Breast epithelium (tissue), 3 donors: Measurements from ENCODE around the gene SYNJ1.

ENCODE experiments used
- POLR2A ChIP-seq: fragments of 450-650 bp; IDR thresholded peaks from one replicate; pipeline ENCODE4 v1.6.1; 2016; ENCODE audit warnings: antibody characterized with exemption, mild to moderate bottlenecking, moderate library complexity
- TF ChIP-seq, protein P1 (sequence below), 3 donors: fragments of 450-650 bp; IDR thresholded peaks; one replicate each; pipeline ENCODE4 v1.5.1; 2016 to 2017; ENCODE audit warnings: antibody characterized with exemption in 3 of 3, mild to moderate bottlenecking in 3 of 3, moderate library complexity in 3 of 3

DNA sequence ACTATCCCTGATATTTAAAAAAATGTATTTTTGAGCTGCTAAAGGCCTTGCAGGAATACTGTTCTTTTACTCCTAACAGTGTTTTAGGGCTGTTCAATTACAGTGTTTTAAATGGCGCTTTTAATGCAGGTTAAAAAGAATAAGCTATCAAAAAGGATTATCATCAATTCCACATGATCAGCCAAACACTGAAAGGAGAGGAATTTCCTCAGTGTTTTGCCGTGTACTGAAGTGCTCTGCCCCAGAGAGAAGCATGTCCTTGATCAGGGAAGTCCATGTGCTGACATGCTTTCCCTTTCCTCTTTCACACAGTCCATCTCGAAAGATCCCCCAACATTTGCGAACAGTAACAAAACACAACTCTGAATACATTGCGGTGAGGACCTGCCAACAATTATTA lies 119.0 kb downstream of the SYNJ1 start:
- TF ChIP-seq, protein P1, sequence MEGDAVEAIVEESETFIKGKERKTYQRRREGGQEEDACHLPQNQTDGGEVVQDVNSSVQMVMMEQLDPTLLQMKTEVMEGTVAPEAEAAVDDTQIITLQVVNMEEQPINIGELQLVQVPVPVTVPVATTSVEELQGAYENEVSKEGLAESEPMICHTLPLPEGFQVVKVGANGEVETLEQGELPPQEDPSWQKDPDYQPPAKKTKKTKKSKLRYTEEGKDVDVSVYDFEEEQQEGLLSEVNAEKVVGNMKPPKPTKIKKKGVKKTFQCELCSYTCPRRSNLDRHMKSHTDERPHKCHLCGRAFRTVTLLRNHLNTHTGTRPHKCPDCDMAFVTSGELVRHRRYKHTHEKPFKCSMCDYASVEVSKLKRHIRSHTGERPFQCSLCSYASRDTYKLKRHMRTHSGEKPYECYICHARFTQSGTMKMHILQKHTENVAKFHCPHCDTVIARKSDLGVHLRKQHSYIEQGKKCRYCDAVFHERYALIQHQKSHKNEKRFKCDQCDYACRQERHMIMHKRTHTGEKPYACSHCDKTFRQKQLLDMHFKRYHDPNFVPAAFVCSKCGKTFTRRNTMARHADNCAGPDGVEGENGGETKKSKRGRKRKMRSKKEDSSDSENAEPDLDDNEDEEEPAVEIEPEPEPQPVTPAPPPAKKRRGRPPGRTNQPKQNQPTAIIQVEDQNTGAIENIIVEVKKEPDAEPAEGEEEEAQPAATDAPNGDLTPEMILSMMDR (IDR thresholded peaks at IDR 0.05), result no peak
- no peak for TF ChIP-seq POLR2A
